Naive thymus-derived CD4-positive, alpha-beta T cell (primary cell): Measurements from ENCODE around the gene EXOC3. TPM values are rescaled to one million over a fixed set of nuclear protein-coding genes. Genes with fewer than 3 reads are reported as not detected.

Source experiments
- ATAC-seq: fragments of 150-1000 bp; cut with Tn5 transposase; 2 replicates; pipeline ENCODE4 v1.10.0; 2021; ENCODE audit warnings: mild to moderate bottlenecking, moderate library complexity
- CTCF ChIA-PET: fragments of 350-600 bp; sonication (Branson Sonifier 250); formaldehyde crosslinking; loops from one replicate; lab custom pipeline; 2021; ENCODE audit warnings: antibody characterized with exemption; lab: Charles Lee
- POLR2A ChIA-PET: fragments of 350-600 bp; sonication (Branson Sonifier 250); formaldehyde crosslinking; loops from one replicate; lab custom pipeline; 2021; ENCODE audit warnings: antibody characterized with exemption, inconsistent platforms; lab: Charles Lee
- DNase-seq, 9 donors: peaks; one replicate each; pipeline versions ENCODE4 v3.0.0 to v3.0.0-alpha.2; 2020 to 2022; ENCODE audit warnings: mixed read lengths in 1 of 9
- H3K27ac ChIP-seq: one replicate; pipeline ENCODE4 v1.7.0; 2013; ENCODE audit warnings: mild to moderate bottlenecking, low read depth, low read length, moderate library complexity
- H3K27me3 ChIP-seq, 2 donors: one replicate each; pipeline ENCODE4 v1.7.0; 2013; ENCODE audit warnings: low read length in 2 of 2, mild to moderate bottlenecking in 2 of 2, moderate library complexity in 2 of 2; ENCODE audit not compliant: control insufficient read depth in 2 of 2, insufficient read depth in 2 of 2
- H3K36me3 ChIP-seq, 3 experiments: 1 replicate in 2 of 3; 2 replicates in 1 of 3; pipeline ENCODE4 v1.7.0; 2013; ENCODE audit warnings: low read length in 3 of 3, mild to moderate bottlenecking in 3 of 3, moderate library complexity in 1 of 3; ENCODE audit not compliant: insufficient read depth in 3 of 3, control insufficient read depth in 2 of 3
- H3K4me1 ChIP-seq, 2 donors: one replicate each; pipeline ENCODE4 v1.7.0; 2013; ENCODE audit warnings: low read length in 2 of 2, mild to moderate bottlenecking in 2 of 2, moderate library complexity in 1 of 2; ENCODE audit not compliant: control insufficient read depth in 2 of 2, insufficient read depth in 2 of 2
- H3K4me3 ChIP-seq: 2 replicates; pipeline ENCODE4 v1.7.0; 2013; ENCODE audit warnings: mild to moderate bottlenecking, low read length
- H3K9me3 ChIP-seq, 3 experiments: 1 replicate in 2 of 3; 2 replicates in 1 of 3; pipeline ENCODE4 v1.7.0; 2013; ENCODE audit warnings: low read length in 3 of 3; ENCODE audit not compliant: control insufficient read depth in 2 of 3
- H3K27ac Mint-ChIP-seq, 9 donors: one replicate each; pipeline ENCODE4 v1.8.0; 2020 to 2022; ENCODE audit warnings: mixed read lengths in 9 of 9, mild to moderate bottlenecking in 8 of 9, moderate library complexity in 5 of 9, inconsistent platforms in 2 of 9
- H3K27me3 Mint-ChIP-seq, 5 donors: one replicate each; pipeline ENCODE4 v1.8.0; 2021 to 2022; ENCODE audit warnings: mixed read lengths in 5 of 5, mild to moderate bottlenecking in 1 of 5
- H3K36me3 Mint-ChIP-seq, 5 donors: one replicate each; pipeline ENCODE4 v1.8.0; 2020 to 2022; ENCODE audit warnings: mixed read lengths in 5 of 5, mild to moderate bottlenecking in 3 of 5, inconsistent platforms in 1 of 5
- H3K4me1 Mint-ChIP-seq, 7 donors: one replicate each; pipeline ENCODE4 v1.8.0; 2020 to 2022; ENCODE audit warnings: mixed read lengths in 7 of 7, mild to moderate bottlenecking in 3 of 7, inconsistent platforms in 1 of 7
- H3K4me3 Mint-ChIP-seq, 10 donors: one replicate each; pipeline ENCODE4 v1.8.0; 2020 to 2022; ENCODE audit warnings: mild to moderate bottlenecking in 10 of 10, mixed read lengths in 10 of 10, moderate library complexity in 6 of 10, inconsistent platforms in 2 of 10
- H3K9me3 Mint-ChIP-seq, 11 donors: one replicate each; pipeline ENCODE4 v1.8.0; 2020 to 2022; ENCODE audit warnings: mixed read lengths in 11 of 11, mild to moderate bottlenecking in 4 of 11, inconsistent platforms in 1 of 11, moderate library complexity in 1 of 11
- intact Hi-C, 2 donors: fragments of 100-400 bp; cut with micrococcal nuclease; formaldehyde crosslinking; loops; one replicate each; pipeline ENCODE4 v1.15.1; 2023
- polyA plus RNA-seq, 2 donors: library from polyadenylated mRNA; unstranded; fragments of 300-500 nt; fragmentation: Illumina TruSeq; gene quantifications; one replicate each; pipeline ENCODE4 v1.2.3, GENCODE V29; 2021
- total RNA-seq, 6 experiments: library from RNA in 5 of 6; stranded (reverse) in 5 of 6; gene quantifications; 1 replicate in 5 of 6; 2 replicates in 1 of 6; pipeline ENCODE4 v1.2.3 and lab custom pipeline; 2021 to 2026

Gene EXOC3
- total and polyA plus RNA-seq, 7 experiments from 2014 or later, result 44.3 to 105 (median 89.3) TPM

DNA sequence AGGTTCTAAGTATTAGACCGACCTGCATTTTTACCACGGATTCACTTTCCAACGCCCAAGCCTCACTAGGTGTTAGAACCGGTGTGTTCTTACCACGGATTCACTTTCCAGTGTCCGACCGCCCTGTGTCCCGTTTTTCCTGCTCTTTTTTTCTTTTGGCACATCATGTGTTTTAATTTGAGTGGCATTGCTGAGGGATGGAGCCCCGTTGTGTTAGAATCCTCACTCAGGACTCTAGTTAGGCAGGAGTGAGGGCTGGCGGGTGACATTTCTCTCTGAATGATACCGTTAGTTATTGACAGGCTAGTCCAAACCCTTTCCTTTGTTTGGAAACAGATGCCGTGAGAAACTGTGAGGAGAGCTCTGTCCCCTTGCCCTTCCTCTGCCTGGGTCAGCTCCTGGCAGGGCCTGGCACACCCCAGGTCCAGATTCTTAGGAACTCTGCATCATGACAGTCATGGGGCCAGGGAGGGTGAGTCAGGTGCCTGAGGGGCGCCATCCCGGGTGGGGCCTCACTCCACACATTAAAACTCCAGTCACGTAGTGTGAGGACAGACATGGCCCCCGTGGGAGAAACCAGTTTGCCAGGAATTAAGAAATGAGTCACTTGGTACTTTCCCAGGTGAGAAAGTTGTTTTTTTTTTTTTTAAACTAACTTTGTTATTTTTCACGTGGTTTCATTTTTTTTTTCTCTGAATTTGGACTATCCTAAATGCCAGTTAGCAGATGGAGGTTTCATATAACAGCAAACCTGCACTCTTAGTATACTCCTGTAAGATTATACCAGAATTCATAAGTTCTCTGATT, 15.8 kb downstream of the EXOC3 start:
- intact Hi-C loops, result no loop called here
- Histone ChIP-seq H3K36me3 (peaks cover 8 to 76% (median 18%) of the 10 kb centered on the region in 3 experiments), H3K4me3 (no peak overlapping the region), H3K27ac (peak overlapping the region; percentile 37), H3K9me3 (no peaks in the 10 kb centered on the region), H3K4me1 (peaks cover 0 to 13% of the 10 kb centered on the region in 2 donors), H3K27me3 (no peaks in the 10 kb centered on the region)
- Mint-ChIP-seq H3K4me3 (peak overlapping the region in 1 of 10 donors; percentile 69), H3K36me3 (peaks cover 16 to 61% (median 41%) of the 10 kb centered on the region in 5 donors), H3K9me3 (no peaks in the 10 kb centered on the region), H3K27ac (peak overlapping the region in 7 of 9 donors; percentile 48 to 89 (median 73)), H3K4me1 (peaks cover 9 to 66% (median 22%) of the 10 kb centered on the region in 7 donors), H3K27me3 (no peaks in the 10 kb centered on the region)
- ChIA-PET CTCF (interaction anchor here (1.2 kb wide), 1 partner anchor 12 kb away, joined by 4 read pairs; no protein-coding TSS in a partner anchor), POLR2A (interaction anchor here (1.6 kb wide), 1 partner anchor 12 kb away, joined by 4 read pairs; no protein-coding TSS in a partner anchor)
- ATAC-seq (no peak), DNase-seq (peak in 1 of 9 donors; percentile 70)

DNA sequence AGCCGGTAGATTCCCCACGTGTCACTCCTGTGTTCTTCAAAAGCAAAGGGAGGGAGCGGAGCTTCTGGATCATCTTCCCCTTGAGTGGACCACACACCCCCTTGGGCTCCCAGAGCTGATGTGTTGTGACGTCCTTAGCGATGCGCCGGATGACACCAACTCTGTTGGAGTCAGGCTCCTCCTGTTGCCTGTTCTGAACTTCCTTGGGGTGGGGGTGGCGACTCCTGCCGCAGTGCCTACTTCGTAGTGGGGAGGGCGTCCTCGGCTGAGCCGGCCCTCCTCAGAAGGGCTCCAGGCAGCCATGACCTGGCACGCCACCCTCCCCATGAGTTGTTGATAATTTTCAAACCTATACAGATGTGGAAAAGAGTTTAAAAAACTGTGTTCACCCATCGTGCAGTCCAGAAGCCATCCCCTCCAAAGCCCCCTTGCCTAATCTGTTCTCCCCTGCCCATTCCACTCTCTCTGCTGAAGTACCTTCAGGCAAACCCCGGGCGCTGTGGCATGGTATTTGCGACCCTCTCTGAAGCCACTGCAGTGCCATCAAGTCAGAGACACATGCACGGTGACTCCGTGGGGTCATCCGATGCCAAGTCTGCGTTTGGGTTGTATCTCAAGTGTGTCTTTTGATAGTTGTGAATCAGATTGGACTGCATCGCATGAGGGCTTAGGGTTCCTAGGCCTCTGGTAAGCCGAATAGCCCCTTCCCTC, 16.7 kb downstream of the EXOC3 start:
- intact Hi-C loops, result no loop called here
- H3K4me3 ChIP-seq, result no peak overlapping the region

DNA sequence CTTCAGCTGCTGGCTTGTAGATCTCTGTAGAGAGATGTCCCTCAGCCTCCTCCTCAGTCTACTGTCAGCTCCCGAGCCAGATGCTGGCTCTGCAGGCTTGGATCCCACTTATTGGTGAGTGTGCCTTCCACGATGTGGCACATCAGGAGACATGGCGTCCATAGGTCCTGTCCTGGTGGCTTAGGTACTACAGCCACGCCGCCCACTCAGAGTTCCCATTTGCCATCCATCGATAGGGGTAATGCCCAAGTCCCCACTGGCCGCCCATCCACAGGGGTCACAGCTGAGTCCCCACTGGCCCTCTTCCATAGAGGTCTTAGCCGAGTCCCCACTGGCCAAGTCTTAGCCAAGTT, 17.3 kb downstream of the EXOC3 start:
- POLR2A ChIA-PET, result no interaction called here
- H3K27ac Mint-ChIP-seq, result peak overlapping the region in 7 of 9 donors; percentile 52 to 92 (median 67)
- peaks cover 9 to 60% (median 19%) of the 10 kb centered on the region in 7 donors for H3K4me1 Mint-ChIP-seq
- peak overlapping the region in 1 of 10 donors; percentile 57 for H3K4me3 Mint-ChIP-seq
- CTCF ChIA-PET, result interaction anchor here (0.6 kb wide), 1 partner anchor 429 kb away, joined by 3 read pairs; no protein-coding TSS in a partner anchor
- no peaks in the 10 kb centered on the region for H3K9me3 Mint-ChIP-seq
- Histone ChIP-seq H3K4me1 (peaks cover 7 to 17% of the 10 kb centered on the region in 2 donors), H3K4me3 (no peak overlapping the region), H3K36me3 (peaks cover 0 to 61% (median 18%) of the 10 kb centered on the region in 3 experiments), H3K27me3 (no peaks in the 10 kb centered on the region), H3K9me3 (no peaks in the 10 kb centered on the region), H3K27ac (no peak overlapping the region)
- H3K36me3 Mint-ChIP-seq, result peaks cover 17 to 56% (median 37%) of the 10 kb centered on the region in 5 donors
- DNase-seq (no peak), ATAC-seq (no peak)
- H3K27me3 Mint-ChIP-seq, result no peaks in the 10 kb centered on the region
- intact Hi-C loops, result no loop called here

More for the DNA sequence above, 16.7 kb downstream of the EXOC3 start:
- Mint-ChIP-seq H3K36me3 (peaks cover 17 to 58% (median 37%) of the 10 kb centered on the region in 5 donors), H3K9me3 (no peaks in the 10 kb centered on the region), H3K27me3 (no peaks in the 10 kb centered on the region), H3K4me1 (peaks cover 9 to 66% (median 19%) of the 10 kb centered on the region in 7 donors), H3K27ac (peak overlapping the region; percentile 12 to 92 (median 73)), H3K4me3 (peak overlapping the region in 1 of 10 donors; percentile 69)
- H3K27me3 ChIP-seq, result no peaks in the 10 kb centered on the region
- no peaks in the 10 kb centered on the region for H3K9me3 ChIP-seq
- CTCF ChIA-PET, result interaction anchor here (1.2 kb wide), 1 partner anchor 13 kb away, joined by 4 read pairs; no protein-coding TSS in a partner anchor
- no peak overlapping the region for H3K27ac ChIP-seq
- H3K36me3 ChIP-seq, result peaks cover 0 to 66% (median 18%) of the 10 kb centered on the region in 3 experiments
- no peak for ATAC-seq
- POLR2A ChIA-PET, result no interaction called here
- peak in 1 of 9 donors; percentile 20 for DNase-seq
- H3K4me1 ChIP-seq, result peaks cover 7 to 12% of the 10 kb centered on the region in 2 donors

DNA sequence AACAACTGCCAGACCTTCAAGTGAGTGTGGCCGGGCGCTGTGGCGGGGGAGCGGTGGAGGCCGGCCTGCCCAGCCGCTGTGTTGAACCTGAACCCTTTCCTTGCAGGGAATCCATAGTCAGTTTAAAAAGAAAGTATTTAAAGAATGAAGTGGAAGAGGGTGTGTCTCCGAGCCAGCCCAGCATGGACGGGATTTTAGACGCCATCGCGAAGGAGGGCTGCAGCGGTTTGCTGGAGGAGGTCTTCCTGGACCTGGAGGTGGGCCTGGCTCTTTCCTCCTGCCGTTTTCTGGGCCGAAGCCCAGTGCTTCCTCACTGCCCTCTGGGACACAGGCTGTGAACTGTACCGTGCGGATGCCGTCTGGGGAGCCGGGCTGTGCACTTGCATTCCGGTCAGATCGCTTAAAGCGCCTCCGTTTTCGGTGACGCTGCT, 19.1 kb downstream of the EXOC3 start:
- ChIA-PET POLR2A (interaction anchor here (0.7 kb wide), 1 partner anchor 249 kb away, joined by 3 read pairs; no protein-coding TSS in a partner anchor), CTCF (no interaction called here)
- Histone ChIP-seq H3K36me3 (peaks cover 0 to 55% (median 10%) of the 10 kb centered on the region in 3 experiments), H3K4me3 (no peak overlapping the region), H3K4me1 (peaks cover 7 to 17% of the 10 kb centered on the region in 2 donors), H3K27ac (no peak overlapping the region), H3K9me3 (no peaks in the 10 kb centered on the region), H3K27me3 (no peaks in the 10 kb centered on the region)
- DNase-seq, result peak in 1 of 9 donors; percentile 15
- ATAC-seq, result no peak
- peak overlapping the region in 6 of 9 donors; percentile 48 to 97 (median 96) for H3K27ac Mint-ChIP-seq
- peaks cover 8 to 56% (median 18%) of the 10 kb centered on the region in 7 donors for H3K4me1 Mint-ChIP-seq
- intact Hi-C loops, result no loop called here
- H3K36me3 Mint-ChIP-seq, result peaks cover 17 to 53% (median 37%) of the 10 kb centered on the region in 5 donors
- H3K27me3 Mint-ChIP-seq, result no peaks in the 10 kb centered on the region
- peak overlapping the region in 1 of 10 donors; percentile 38 for H3K4me3 Mint-ChIP-seq
- H3K9me3 Mint-ChIP-seq, result peaks cover 0 to 2% (median 0%) of the 10 kb centered on the region in 11 donors

DNA sequence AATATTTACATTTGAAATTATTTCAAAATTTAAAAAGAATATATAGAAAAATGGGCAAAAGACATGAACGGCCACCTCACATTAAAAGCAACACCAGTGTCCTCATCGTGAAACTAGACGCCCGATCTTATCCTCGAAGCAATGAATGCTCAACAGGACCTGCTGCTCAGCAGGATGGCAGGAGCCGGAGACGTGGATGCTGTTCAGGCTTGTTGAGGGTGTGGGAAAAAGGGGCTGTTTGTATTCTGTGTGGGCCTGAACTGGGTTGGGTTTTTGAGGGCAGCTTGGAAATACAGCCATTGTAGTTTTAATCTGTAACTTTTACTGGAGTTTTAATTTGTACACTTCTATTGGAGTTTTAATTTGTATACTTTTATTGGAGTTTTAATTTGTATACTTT, 20.3 kb downstream of the EXOC3 start:
- Histone ChIP-seq H3K4me1 (peaks cover 7 to 17% of the 10 kb centered on the region in 2 donors), H3K36me3 (peaks cover 0 to 45% (median 7%) of the 10 kb centered on the region in 3 experiments), H3K9me3 (no peaks in the 10 kb centered on the region), H3K4me3 (no peak overlapping the region), H3K27ac (peak overlapping the region; percentile 86), H3K27me3 (no peaks in the 10 kb centered on the region)
- H3K27me3 Mint-ChIP-seq, result no peaks in the 10 kb centered on the region
- ATAC-seq (no peak), DNase-seq (no peak)
- peaks cover 8 to 50% (median 15%) of the 10 kb centered on the region in 7 donors for H3K4me1 Mint-ChIP-seq
- H3K4me3 Mint-ChIP-seq, result peak overlapping the region in 2 of 10 donors; percentile 11 to 20
- H3K9me3 Mint-ChIP-seq, result peaks cover 0 to 2% (median 0%) of the 10 kb centered on the region in 11 donors
- POLR2A ChIA-PET, result interaction anchor here (1.0 to 2.0 kb wide), 4 partner anchors 10 to 245 kb away, joined by 3 to 13 read pairs (median 6); partner anchors contain the start of genes CCDC127 and SDHA
- H3K27ac Mint-ChIP-seq, result peak overlapping the region in 8 of 9 donors; percentile 5 to 97 (median 96)
- intact Hi-C loops, result no loop called here
- CTCF ChIA-PET, result interaction anchor here (1.2 kb wide), 1 partner anchor 18 kb away, joined by 4 read pairs; no protein-coding TSS in a partner anchor
- H3K36me3 Mint-ChIP-seq, result peaks cover 14 to 51% (median 33%) of the 10 kb centered on the region in 5 donors
